GM19468 (cell line): ENCODE results near the gene HIC2.
"Not testable (repeated sequence)": the region's sequence is repeated elsewhere in the genome, so short reads cannot be mapped to it uniquely, and the experiment has no call there.

Source experiments
- ATAC-seq: cut with Tn5 transposase; IDR thresholded peaks from one replicate; pipeline ENCODE4 v1.9.1; 2021; ENCODE audit warnings: mild to moderate bottlenecking, moderate library complexity, moderate number of reproducible peaks; ENCODE audit not compliant: unreplicated experiment; ENCODE audit errors: extremely low read depth

The HIC2 gene, protein sequence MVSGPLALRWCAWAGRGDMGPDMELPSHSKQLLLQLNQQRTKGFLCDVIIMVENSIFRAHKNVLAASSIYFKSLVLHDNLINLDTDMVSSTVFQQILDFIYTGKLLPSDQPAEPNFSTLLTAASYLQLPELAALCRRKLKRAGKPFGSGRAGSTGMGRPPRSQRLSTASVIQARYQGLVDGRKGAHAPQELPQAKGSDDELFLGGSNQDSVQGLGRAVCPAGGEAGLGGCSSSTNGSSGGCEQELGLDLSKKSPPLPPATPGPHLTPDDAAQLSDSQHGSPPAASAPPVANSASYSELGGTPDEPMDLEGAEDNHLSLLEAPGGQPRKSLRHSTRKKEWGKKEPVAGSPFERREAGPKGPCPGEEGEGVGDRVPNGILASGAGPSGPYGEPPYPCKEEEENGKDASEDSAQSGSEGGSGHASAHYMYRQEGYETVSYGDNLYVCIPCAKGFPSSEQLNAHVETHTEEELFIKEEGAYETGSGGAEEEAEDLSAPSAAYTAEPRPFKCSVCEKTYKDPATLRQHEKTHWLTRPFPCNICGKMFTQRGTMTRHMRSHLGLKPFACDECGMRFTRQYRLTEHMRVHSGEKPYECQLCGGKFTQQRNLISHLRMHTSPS

GRCh38 chr22:21417227-21417746 lies at the start of gene HIC2:
TSS of gene HIC2 (plus strand) at chr22:21417371. CDS start at chr22:21442832, 25,461 bp downstream.
- peak; percentile 36 for ATAC-seq

GRCh38 chr22:21368603-21369310 lies 48.4 kb upstream of the HIC2 start:
- not testable (repeated sequence) for ATAC-seq

DNA sequence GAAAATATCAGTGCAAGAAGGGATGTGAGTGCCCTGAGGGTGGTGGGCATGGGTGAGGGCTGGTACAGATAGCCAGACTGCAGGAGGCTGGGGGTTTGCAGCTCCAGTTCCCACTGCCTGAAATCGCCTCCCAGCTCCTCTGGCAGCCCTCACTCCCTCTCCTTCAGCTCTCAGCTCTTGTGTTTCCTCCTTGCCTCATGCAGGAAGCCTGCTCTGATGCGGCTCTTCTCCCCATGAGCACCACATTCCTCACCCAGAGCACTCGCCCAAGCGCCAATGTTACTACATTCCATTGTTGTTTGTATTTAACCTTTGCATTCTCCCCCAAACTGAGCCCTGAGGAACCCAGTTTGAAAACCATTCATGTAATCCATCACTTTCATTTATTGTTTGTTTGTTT lies 41.3 kb upstream of the HIC2 start:
- ATAC-seq = not testable (repeated sequence)

DNA sequence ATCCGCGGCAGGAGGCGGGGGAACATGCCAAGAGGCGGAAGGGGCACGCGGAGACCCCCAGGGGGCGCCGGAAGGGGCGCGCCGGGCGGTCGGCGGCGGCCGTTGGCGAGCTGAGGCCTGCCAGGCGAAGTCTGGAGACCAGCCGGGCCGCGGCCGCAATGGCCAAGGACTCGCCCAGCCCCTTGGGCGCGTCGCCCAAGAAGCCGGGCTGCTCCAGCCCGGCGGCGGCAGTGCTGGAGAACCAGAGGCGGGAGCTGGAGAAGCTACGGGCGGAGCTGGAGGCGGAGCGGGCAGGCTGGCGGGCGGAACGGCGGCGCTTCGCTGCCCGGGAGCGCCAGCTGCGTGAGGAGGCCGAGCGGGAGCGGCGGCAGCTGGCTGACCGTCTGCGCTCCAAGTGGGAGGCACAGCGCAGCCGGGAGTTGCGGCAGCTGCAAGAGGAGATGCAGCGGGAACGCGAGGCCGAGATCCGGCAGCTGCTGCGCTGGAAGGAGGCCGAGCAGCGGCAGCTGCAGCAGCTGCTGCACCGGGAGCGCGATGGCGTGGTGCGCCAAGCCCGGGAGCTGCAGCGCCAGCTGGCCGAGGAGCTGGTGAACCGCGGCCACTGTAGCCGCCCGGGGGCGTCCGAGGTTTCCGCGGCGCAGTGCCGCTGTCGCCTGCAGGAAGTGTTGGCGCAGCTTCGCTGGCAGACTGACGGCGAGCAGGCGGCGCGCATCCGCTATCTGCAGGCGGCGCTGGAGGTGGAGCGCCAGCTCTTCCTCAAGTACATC lies 33.3 kb upstream of the HIC2 start, which contains the start of gene RIMBP3B:
RIMBP3B (plus strand) TSS at position 51 of the 767 bp plus-strand sequence; CDS start at position 159, 108 bp downstream.
- ATAC-seq = not testable (repeated sequence)

- not testable (repeated sequence) for ATAC-seq
These were observed 32.5 kb upstream of the HIC2 start for GRCh38 chr22:21384468-21385357.

- ATAC-seq = not testable (repeated sequence)
These were observed 27.7 kb upstream of the HIC2 start for GRCh38 chr22:21389480-21389879.

GRCh38 chr22:21390013-21390412 lies 27.2 kb upstream of the HIC2 start:
- not testable (repeated sequence) for ATAC-seq

GRCh38 chr22:21394613-21395012 lies 22.6 kb upstream of the HIC2 start:
- not testable (repeated sequence) for ATAC-seq

DNA sequence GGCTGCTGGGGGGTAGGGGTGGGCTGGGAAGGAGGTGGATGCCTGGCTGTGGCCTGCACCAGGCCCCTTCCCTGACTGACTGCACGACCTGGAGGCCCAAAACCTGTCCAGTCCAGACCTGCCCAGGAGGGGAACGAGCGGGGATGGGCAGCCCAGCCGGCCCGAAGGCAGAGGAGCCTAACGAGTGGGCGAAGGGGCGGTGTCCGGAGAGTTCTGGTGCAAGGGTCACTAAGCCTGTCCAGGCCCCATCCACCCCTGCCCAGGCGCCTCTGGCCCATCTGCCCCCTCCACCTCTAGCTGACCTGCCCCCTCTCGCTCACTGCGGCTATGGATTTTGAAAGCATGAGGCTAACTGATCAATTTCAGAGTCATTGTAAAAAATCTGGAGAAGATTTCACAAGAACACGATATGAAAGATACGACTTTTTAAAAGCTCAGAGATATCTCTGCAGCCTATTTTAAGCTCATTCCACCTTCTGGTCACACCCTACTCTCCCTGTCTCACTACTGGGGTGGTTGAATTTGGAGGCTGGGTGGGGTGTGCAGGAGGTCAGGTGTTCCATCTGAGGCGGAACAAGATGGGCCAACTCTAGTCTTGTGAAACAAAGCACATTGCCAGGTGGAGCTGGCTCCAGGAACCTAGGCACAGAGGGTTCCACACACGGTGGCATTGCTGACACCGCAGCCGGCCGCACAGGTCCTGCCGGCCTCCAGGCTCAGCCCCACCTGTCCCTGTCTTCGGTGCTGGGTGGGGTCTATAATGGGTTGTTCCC lies 15.8 kb upstream of the HIC2 start:
- ATAC-seq = not testable (repeated sequence)

DNA sequence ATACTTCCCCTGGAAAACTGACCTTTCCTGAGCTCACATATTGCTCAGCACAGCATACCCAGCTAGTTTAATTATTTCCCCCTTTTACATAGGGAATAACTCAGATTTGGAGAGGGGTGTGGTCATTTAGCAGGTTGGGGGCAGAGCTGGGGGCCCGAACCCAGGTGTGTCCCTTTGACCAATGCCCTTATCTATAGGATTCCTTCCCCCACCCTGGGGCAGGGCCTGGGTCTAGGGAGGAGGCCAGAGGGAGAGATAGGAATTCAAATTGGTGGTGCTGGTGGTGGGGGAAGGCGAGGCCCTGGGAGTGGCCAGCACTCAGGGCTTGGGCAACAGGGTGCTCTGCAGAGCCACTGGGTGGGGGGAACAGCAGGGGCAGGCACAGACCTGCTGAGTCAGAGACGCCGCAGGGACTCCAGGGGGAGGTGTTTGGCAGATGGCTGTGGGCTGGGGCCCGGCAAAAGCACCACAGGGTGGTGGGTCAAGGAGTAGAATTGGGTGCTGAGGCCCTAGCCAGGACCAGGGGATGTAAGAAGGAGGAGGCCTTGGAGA lies 14.3 kb upstream of the HIC2 start:
- ATAC-seq = not testable (repeated sequence)

- ATAC-seq = not testable (repeated sequence)
These were observed 10.0 kb upstream of the HIC2 start for GRCh38 chr22:21407139-21407538.

- ATAC-seq = not testable (repeated sequence)
These were observed 9.4 kb upstream of the HIC2 start for GRCh38 chr22:21407792-21408191.

- not testable (repeated sequence) for ATAC-seq
These were observed 796 bp upstream of the HIC2 start for GRCh38 chr22:21416375-21416774.

DNA sequence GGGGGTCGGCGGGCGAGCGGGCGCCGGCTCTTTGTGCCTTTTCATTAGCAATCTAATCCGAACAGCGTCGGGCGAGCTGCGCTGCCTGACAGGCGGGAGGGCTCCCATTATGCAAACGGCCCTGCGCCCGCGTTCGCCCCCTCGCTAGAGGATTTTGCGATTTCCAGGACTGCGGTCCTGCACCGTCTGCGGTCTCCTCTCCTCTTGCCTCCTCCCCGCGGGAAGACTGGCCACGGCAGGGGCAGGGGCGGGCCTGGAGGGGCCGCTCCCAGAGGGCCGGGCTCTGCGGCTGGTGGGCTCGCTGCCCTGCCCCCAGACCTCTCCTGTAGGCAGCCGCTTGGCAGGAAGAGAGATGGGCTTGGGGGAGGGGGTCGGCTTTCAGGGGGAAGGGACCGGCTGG lies 682 bp downstream of the HIC2 start:
- ATAC-seq = not testable (repeated sequence)

DNA sequence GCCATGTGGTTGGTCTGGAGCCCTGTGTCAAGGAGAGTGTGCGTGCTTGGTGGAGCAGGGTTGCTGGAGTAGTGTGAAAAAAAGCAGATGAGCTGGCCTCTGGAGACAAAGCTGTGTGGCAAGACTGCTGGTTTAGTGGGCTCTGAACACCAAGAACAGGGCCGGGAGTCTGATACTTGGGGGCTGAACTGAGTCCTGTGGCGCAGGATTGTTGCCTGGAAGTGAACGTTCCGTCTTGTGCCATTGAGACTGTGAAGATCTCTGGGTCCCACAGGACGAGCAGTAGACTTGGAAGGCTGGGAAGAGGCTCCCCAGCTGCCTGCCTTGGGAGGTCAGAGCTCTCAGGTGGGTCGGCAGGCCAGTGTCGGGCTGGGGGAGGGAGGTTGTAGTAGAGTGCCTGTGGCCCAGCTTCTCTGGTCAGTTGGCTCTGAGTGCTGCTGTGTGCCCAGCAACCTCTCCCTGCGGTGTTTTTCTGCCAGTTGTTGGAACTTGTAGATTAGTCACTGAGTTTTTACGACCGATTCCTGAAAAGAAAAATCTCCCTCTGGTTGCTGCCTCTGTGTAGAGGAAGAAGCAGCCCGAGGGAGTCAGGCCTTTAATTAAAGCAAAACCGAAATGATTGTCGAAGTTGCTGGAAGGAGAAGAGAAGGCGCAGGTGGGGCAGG lies 1.9 kb downstream of the HIC2 start:
- not testable (repeated sequence) for ATAC-seq

GRCh38 chr22:21420180-21420763 lies 3.1 kb downstream of the HIC2 start:
- not testable (repeated sequence) for ATAC-seq
